Neutrophil (primary cell): Measurements from ENCODE around the gene NTRK3.

Source experiments
- H3K27ac ChIP-seq: fragments of 200-600 bp; sonication (generic); 2 replicates; pipeline ENCODE4 v1.5.1; 2016; ENCODE audit warnings: mild to moderate bottlenecking, moderate library complexity
- H3K27me3 ChIP-seq: fragments of 200-600 bp; sonication (generic); 2 replicates; pipeline ENCODE4 v1.6.0; 2016; ENCODE audit warnings: mild to moderate bottlenecking
- H3K36me3 ChIP-seq: fragments of 200-600 bp; sonication (generic); 2 replicates; pipeline ENCODE4 v1.5.1; 2017
- H3K4me1 ChIP-seq, 2 experiments: fragments of 200-600 bp in 1 of 2; sonication (generic) in 1 of 2; 1 replicate in 1 of 2; 2 replicates in 1 of 2; pipeline versions ENCODE4 v1.5.1 to v1.6.1; 2013 to 2016; ENCODE audit warnings: low read depth in 1 of 2, low read length in 1 of 2, mild to moderate bottlenecking in 1 of 2, moderate library complexity in 1 of 2; ENCODE audit not compliant: control insufficient read depth in 1 of 2, insufficient read depth in 1 of 2
- H3K4me3 ChIP-seq, 2 experiments: fragments of 200-600 bp in 1 of 2; sonication (generic) in 1 of 2; 1 replicate in 1 of 2; 2 replicates in 1 of 2; pipeline ENCODE4 v1.5.1; 2013 to 2016; ENCODE audit warnings: low read depth in 1 of 2, low read length in 1 of 2, mild to moderate bottlenecking in 1 of 2, moderate library complexity in 1 of 2
- H3K9me3 ChIP-seq: fragments of 200-600 bp; sonication (generic); 2 replicates; pipeline ENCODE4 v1.5.1; 2016
- CTCF ChIP-seq: fragments of 200-600 bp; sonication (generic); IDR thresholded peaks from 2 replicates; pipeline ENCODE4 v1.5.1; 2016; ENCODE audit warnings: antibody characterized with exemption

Gene NTRK3

GRCh38 chr15:88250826-88251225, 5.7 kb downstream of the NTRK3 start:
- Histone ChIP-seq H3K27ac (no peak overlapping the region), H3K9me3 (no peaks in the 10 kb centered on the region), H3K27me3 (peaks cover 46% of the 10 kb centered on the region), H3K4me3 (no peak overlapping the region), H3K36me3 (no peaks in the 10 kb centered on the region), H3K4me1 (no peaks in the 10 kb centered on the region)
- no peak for TF ChIP-seq CTCF

- no peak overlapping the region for H3K4me3 ChIP-seq
- no peak overlapping the region for H3K27ac ChIP-seq
- no peaks in the 10 kb centered on the region for H3K36me3 ChIP-seq
- H3K27me3 ChIP-seq = peaks cover 30% of the 10 kb centered on the region
- TF ChIP-seq CTCF = no peak
- H3K4me1 ChIP-seq = no peaks in the 10 kb centered on the region
- H3K9me3 ChIP-seq = no peaks in the 10 kb centered on the region
Measured at GRCh38 chr15:88249220-88249619, 7.3 kb downstream of the NTRK3 start.

GRCh38 chr15:88247914-88248313, 8.6 kb downstream of the NTRK3 start:
- Histone ChIP-seq H3K4me3 (no peak overlapping the region), H3K36me3 (no peaks in the 10 kb centered on the region), H3K9me3 (no peaks in the 10 kb centered on the region), H3K27ac (no peak overlapping the region), H3K4me1 (no peaks in the 10 kb centered on the region), H3K27me3 (peaks cover 17% of the 10 kb centered on the region)
- TF ChIP-seq CTCF = no peak

GRCh38 chr15:88246666-88247446, 9.7 kb downstream of the NTRK3 start:
- H3K36me3 ChIP-seq = no peaks in the 10 kb centered on the region
- H3K4me1 ChIP-seq = no peaks in the 10 kb centered on the region
- TF ChIP-seq CTCF = peak; percentile 90
- peaks cover 6% of the 10 kb centered on the region for H3K27me3 ChIP-seq
- no peak overlapping the region for H3K4me3 ChIP-seq
- no peak overlapping the region for H3K27ac ChIP-seq
- no peaks in the 10 kb centered on the region for H3K9me3 ChIP-seq

- no peak for TF ChIP-seq CTCF
- Histone ChIP-seq H3K27ac (no peak overlapping the region), H3K4me3 (no peak overlapping the region), H3K36me3 (no peaks in the 10 kb centered on the region), H3K27me3 (no peaks in the 10 kb centered on the region), H3K4me1 (no peaks in the 10 kb centered on the region), H3K9me3 (no peaks in the 10 kb centered on the region)
Measured at GRCh38 chr15:88246081-88246480, 10.5 kb downstream of the NTRK3 start.
